ENCODE data around the gene LMX1A.

Gene LMX1A

DNA sequence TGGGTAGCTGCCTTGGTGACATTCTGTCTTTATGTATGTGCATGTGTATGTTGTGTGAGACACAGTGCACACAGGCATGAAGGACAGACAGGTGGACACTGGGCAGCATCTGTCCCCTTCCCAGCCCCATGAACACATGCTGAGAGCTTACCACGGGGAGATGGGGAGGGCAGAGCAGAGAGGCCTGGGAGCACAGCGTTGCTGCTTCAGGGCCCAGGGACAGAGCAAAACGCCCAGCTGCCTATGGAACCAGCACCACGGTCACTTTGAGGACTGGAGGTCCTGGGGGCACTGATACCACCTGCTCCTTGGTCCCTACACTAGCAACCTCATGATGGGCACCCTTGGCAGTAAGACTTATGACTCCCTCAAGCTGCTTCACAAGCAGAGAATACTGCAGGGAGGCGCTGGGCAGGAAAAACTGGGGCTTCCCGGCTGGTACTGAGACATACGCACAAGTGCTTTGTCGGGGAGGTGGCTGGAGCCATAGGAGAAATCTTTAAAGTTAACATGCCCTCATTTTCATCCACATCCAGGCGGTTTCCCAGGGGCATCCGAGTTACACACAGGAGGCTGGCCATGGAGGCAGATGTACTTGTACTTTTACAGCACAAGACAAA lies 40.3 kb downstream of the LMX1A start:
- no peak for DNase-seq

DNA sequence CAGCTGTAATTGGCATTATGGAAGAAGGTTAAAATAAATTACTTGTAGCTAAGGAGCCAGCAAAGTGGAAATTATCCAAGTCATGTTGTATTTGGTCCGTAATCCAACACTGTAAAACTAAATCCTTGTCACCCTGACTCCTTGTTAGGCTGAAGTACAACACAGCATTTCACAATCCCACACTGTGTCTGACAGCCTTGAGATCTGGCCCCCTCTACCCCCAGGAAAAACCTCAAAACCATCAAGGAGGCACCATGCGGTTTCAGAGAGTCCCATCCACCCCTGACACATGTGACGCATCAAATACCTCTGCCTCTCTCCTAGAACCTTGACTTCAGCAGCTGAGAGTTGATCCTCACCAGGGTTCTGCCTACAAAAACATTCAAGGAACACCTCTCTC lies 41.0 kb downstream of the LMX1A start:
- no peak for DNase-seq

DNA sequence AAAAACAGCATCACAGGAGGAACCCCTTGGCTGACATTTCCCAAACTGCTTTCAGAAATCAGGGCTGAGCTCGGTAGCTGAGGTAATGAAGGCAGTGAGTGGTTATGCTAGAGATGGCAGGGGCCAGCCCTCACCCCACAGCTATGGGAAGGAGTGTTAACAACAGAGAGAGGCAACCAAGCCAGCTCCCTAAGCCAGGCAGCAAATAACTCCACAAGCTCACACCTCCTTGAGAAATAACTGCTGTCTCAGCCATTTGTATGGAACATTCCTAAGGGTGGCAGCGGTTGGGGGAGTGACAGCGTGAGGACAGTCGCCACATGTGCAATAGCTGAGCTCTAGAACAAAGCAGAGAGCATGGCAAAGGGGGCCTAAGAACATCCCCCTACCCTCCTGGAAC lies 42.6 kb downstream of the LMX1A start:
- no peak for DNase-seq

DNA sequence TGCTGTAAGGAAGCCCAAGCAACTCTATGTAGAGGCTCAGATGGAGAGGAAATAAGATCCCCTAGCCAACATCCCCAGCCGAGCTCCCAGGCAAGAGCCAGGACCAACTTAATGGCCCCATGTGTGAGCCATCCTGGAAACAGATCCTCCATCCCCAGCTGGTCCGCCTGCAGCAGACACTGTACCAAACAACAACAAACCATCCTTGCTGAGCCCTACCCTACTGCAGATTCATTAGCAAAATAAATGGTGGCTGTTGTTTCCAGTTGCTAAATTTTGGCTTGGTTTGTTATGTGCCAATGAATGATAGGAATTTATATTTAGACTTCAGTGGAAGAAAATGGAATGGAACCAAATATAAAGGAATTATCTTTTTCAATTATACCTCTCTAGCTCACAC lies 43.9 kb downstream of the LMX1A start:
- DNase-seq: no peak

DNA sequence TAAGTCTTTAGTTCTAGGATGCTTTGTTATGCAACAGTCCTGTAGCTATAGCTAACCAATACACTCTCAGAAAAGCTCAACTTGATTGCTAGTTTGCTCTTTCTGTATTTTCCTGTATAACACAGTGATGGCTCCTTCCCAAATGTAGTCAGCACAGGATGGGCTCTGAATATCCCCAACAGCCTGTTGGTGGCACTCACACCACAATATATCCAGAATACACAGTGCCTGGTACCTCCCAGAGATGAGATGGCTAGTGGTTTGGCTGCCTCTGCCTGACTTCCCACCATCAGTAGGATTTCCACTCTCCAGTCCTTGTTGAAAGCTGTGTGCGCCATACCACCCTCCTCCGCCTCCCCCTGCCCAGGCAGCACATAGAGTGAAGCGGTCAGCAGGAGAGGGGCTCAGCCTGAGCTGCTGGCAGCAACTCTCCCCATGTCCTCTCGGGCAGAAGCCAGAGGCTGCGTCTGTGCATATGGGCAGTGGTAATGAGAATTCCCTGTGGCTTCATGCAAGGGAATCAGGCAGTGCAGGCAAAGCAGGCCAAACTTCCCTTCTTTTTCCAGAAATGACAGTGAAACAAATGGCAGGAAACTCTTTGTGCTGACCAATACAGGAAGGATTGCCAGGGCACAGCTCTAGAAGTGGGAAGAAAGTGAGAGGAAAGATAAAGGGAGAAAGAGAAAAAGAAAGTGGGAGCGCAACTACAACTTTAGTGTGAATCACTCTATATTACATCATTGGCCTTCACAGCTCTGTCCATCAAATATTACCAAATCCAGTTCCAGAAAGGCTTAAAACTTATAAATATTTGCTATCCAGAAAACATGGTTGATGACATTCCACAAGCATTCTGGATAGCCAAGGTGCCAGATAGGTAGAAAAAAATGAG lies 49.7 kb downstream of the LMX1A start:
- DNase-seq: no peak

DNA sequence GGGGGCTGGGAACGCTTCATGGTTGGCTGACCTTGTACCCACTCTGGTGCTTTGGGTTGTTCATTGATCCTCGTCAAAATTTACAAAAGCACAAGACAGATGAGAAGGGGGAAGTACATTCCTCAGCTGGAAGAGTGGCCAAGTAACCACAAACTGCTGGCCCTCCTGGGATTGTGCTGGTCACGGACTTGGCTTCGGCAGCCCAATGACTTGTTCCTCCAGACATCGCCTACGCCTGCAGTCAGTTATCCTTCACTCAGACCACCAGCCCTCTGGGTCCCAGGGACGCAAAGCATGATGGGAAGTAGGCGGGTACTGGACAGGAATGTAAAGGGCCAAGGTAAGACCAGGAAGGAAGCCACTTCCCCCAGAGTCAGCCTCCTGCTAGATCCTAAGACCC lies 53.1 kb downstream of the LMX1A start:
- no peak for DNase-seq

DNA sequence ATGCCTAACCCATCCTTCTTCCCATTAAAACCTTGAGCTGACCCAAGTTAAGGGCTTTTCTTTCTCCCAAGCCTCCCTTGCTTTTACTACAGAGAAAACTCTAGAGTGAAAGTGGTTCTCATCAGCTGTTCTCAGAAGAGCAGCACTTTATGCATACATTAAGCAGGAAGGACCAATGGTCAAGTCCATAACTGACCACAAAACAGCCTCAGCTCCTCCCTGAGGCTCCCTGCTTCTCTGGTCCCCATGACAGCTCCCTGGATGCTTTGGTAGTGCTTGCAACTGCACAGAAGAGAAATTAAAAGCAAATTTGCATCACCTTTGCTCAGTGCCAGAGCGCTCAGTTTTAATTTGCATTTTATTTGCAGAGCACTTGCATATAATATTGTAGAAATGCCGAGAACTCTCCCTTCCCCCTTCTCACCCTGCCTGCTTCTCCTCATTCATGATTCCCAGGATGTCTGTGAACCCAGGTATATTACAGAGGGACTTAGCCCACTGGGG lies 56.1 kb downstream of the LMX1A start:
- no peak for DNase-seq

DNA sequence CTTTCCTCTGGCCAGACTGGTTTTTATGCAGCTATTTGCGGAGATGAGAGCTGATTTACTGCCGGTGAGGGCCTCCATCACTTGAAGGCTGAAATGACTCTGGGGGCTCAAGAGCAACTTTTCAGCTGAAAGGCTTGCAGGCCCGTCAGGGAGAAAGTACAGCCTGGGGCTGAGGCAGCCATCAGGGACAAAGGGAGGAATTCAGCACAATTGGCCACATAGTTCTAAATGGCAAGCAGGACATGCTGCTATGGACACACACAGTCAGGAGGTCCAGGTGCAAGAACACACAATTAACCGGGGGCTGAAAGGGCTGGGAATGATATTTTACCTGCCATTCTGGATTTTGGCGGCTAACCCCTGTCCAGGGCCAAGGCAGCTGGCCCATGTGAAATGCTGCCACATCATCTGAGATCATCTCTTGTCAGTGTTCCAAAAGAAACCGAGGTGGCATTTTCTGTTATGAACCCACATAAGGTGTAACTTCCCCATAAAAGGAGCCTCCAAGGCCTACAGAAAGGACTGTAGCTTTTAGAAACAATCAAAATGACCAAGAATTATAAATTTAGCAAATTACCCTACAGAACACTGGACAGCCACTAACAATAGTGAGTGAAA lies 58.2 kb downstream of the LMX1A start:
- no peak for DNase-seq

DNA sequence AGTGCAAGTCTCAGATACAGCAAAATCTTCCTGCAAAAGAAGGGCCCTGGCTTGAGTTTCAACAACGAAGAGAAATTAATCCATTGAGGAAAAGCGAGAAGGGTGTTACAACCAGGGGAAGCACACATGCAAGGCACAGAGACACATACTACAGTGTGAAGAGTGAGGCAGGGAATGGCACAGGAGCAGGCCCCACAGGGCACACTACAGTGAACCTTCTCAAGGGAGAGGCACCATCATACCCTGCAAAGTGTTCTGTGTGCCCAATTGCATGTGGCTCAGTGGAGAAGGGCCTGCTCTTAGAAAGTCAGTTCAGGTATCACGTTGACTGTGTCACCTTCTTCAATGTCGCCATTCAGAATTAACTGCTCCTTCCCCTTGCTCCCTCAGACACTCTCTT lies 60.3 kb downstream of the LMX1A start:
- DNase-seq: no peak

DNA sequence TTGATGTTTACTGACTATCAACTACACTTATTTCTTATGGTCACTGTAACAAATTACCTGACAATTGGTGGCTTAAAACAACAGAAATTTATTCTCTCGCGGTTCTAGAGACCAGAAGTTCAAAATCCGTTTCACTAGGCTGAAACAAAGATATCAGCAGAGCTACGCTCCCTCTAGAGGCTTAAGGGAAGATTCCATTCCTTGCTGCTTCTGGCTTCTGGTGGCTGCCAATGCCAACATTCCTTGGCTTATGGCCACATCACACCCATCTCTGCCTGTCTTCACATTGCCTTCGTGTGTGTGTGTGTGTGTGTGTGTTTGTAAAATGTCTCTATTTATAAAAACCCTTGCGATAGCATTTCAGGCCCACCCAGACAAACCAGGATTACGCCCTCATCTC lies 66.4 kb downstream of the LMX1A start:
- no peak for DNase-seq

DNA sequence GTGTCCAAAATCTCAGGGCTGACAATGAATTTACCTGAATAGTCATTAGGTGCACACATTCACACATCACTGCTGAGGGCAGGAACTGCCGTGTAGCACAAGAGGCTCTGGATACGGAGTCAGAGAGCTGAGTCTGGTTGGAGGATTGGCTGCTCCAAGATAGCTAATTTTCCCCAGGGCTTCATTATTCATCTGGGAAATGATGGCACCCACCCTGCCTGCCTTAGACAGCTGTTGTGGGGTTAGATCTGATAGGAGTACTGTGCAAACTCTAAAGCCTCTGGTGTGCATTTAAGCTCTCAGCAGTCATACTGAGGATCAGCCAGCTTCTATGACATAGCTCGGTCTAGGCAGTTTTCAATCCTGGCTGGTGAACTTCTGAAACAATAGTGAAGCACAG lies 67.0 kb downstream of the LMX1A start:
- no peak for DNase-seq

DNA sequence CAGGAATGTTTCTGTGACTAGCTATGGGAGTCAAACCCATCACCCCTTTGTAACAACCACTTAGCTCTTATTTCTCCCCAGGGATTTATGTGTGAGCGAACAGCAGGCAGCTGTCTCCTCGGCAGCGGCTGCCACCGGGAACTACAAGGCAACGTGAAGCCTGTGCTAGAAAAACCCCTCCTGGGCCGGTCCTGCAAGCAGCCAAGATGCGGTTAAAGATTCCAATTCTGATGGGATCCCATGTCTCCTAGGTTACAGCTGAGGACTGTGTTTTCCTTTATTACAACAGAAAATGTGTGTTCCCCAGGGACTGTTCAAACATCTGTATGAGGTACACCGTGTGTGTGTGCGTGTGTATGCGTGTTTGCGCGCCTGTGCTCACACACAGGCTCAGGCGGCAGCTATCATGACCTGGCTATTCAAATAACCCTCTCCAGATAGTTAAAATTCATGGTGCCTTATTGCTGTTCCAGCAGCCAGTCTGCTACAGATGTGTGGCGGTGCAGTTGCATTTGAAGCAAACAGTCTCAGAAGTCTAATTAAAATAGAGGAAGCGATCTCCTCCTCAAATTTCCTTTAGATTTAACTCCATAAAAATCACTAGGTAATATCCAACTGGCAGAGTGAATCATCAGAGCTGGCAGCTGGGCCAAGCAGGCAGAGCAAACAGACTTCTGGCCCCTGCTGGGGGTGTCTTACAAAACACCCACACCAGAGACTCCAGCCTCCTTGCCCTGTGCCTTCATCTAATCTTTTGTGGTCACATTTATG lies 68.0 kb downstream of the LMX1A start:
- no peak for DNase-seq

DNA sequence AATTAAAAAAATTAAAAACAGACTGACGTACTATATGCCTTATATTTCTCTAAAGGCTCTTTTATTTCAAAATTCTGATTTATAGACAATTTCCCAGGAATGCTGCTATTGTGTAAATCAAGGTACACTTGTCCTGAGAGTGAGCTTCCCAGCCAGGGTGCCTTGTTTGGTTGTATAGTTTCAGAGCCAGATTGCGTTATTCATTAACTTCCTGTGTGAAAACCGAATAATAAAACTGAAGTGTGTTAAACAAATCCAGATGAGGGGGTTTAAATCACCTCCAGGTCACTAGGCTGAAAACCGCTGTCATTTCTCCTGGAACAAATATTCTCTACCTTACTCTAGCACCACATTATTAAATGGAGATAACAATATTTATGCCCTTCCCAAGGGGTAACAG lies 68.7 kb downstream of the LMX1A start:
- DNase-seq: no peak

DNA sequence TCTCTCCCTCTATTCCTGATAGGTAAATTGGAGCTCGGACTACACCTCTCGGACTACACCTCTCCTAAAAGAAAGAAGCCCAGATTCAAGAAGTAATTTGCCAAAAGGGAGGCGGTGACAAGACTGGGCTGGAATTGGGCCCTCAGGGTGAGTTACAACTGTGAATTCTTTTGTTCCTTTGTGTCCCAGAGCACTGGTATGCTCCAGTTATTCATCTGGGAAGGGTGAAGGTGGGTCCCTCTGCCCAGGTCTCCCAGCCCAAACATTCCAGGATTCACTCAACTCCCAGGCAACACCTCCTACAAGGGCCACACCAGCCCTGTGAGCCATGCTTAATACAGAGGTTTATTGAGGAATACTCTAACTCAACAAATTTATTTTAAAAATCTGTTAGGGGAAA lies 69.2 kb downstream of the LMX1A start:
- DNase-seq: no peak

DNA sequence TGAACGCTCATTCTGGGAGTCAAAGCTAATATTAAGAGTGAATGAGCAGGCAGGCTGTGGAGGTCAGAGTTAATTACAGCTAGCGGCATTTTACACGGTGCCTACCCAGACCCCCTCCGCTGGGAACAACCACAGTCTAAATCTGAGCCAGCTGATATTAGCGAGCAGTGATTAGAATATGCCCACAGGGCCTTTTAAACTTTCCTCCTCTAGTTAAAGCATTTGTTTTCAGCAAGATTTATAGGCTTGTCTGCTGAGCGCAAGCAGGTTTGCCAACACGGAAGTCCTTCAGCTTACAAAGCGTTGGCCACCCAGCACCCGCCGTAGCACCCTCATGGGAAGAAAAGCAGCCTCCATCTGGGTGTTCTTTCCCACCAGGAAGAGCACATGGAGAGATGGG lies 72.1 kb downstream of the LMX1A start:
- DNase-seq: no peak

DNA sequence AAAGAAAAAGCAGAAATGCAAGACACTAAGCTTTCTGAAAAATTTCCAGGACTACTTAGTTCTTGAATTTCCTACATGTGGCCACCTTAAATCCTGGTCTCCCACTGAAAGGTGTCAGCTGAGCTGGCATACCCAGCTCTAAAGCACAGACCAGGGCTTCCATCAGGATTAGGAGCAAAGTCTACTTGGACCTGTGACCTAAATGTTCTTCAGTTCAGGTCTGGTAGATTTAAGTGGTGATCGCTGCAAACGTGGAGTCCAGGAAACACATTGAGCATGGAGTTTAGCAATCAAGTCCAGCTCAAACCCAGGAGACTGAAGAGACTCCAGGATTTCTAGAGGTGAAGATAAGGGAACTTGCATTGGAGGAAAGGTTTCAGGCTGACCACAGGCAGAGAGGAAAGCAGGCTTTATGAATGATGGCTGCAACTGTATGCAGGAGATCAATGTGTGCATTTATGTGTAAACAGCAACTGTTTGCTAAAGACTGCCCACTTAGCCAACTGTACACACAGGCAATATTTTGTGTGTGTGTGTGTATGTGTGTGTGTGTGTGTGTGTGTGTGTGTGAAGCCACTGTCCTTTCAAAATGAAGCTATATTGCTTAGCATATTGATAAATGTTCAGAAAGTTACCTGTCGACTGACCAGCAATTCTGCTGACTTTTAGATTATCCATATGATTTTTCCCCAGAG lies 75.2 kb downstream of the LMX1A start:
- no peak for DNase-seq

DNA sequence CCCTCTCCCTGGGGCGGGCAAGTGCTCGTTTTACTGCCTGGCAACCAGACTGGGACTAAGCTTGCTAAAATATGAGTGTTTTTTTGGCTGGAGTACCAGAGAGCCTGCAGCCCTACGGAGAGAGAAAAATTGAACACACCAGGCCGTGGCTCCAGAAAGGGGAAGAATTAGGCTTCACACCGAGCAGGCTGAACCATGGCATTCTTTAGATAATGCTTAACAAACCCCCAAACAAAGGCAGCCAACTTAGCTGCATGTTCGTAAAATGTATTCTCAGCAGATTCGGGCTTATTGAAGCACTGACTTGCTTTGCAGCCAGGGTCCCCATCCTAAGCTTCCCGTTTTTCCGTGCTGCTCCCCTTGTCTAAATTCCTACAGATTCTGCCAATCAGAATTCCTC lies 76.6 kb downstream of the LMX1A start:
- no peak for DNase-seq

DNA sequence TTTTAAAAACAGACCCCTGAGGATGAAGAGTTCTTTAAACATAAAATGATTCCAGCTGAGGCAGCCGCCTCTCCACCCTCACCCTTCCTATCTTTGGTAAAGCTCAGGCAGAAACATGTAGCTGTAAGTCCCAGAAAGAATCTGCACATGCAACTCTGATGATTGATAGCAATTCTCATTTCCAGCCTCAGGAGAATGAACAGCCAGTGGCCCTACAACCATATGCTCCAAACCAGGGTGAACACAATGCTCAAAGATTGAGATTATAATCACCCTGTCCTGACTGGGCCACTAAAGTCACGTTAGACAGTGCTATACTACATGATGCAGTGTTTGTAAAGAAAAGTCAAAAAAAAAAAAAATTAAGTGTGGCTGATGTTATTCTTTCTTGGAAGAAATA lies 80.2 kb downstream of the LMX1A start:
- DNase-seq: no peak

DNA sequence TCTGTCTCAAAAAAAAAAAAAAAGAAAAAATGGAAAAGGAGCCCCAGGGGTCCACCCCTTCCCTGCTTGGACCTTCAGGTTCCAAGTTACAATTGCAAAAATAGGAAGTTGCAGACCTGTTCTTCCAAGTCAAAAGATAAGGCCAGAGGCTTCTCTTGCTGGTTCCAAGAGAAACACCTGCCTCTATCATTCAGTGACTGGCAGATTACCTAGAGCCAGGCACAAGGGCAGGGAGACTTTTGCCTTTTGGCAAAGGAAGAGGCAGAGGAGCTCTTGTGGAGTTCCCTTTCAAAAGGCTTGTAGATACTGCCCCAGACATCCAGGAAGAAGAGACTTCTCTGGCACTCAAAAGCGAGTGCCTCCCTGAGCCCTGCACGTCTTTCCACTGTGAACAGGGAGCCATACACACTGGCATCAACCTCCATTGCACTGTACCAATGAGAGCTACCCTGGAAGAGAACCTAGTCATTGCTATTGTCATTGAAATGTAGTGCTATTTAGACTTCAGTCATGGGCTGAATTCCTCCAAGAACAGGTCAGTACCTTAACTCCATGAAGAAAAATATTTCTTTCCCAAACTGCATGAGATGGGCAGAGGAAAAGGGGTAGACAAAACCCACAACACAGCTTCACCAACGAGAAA lies 91.2 kb downstream of the LMX1A start:
- no peak for DNase-seq

DNA sequence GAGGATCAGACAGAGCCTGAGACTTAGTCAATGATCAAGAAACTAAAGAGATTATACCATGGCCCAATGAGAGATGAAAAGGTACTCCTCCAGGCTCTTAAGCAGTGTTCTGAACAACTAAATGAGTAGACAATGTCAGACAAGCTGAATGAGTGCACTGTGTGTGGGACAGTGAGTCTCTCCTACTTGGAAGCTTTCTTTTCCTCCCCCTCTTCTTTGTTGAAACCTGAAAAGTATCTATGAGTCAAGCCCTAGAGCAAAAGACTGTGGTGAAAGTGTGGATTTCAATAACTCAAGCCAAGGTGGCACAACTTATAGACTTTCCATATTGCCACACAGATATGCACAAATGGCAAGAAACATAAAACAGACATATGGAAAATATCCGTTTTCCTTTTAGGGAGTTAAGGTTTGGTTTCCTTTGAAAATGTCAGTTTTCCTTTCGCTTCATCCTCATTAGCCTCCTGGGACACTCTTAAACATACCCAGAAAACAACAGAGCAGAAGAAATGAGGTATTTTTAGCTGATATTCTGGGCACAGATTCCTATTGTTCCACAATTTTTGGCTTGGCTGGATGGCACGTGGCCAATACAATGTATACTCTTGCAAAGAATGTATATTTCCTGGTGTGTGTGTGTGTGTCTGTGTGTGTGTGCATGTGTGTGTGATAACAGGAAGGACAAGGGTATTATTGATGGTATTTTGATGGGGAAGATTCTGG lies 96.6 kb downstream of the LMX1A start:
- DNase-seq: no peak

DNA sequence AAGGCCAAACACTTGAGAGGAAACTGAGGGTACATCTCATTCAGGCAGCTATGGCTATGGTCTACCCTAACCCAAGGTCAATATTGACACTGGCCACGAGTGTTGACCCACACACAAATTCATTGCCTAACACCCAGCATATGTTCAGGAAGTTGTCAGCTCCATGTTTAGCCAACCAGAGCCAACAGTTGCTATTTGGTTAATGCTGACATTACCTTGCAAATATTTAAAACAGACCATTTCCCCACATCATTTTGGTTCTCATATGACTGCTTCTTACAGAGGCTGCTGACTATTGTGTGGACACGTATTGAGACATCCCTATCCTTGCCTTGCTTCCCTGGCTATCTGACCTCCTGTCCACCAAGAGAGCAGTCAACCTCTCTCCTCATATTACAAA lies 97.3 kb downstream of the LMX1A start:
- no peak for DNase-seq

Data from CD4-positive, alpha-beta T cell treated with Interleukin-1 beta for 1 hour (primary cell).